Measurements from ENCODE around the gene MADCAM1.
A peak's percentile ranks its signal among the peaks of the same experiment; 100 is the strongest.

Gene MADCAM1

DNA sequence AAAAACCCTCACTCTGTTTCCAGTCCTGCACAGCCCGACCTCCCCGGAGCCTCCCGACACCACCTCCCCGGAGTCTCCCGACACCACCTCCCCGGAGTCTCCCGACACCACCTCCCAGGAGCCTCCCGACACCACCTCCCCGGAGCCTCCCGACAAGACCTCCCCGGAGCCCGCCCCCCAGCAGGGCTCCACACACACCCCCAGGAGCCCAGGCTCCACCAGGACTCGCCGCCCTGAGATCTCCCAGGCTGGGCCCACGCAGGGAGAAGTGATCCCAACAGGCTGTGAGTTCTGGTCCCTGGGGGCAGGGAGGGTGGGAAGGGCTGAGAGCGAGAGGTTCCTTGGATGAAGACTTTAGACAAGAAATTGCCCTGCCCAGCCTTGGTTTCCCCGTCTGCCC lies 5.4 kb downstream of the MADCAM1 start:
- TF ChIP-seq, protein P1, sequence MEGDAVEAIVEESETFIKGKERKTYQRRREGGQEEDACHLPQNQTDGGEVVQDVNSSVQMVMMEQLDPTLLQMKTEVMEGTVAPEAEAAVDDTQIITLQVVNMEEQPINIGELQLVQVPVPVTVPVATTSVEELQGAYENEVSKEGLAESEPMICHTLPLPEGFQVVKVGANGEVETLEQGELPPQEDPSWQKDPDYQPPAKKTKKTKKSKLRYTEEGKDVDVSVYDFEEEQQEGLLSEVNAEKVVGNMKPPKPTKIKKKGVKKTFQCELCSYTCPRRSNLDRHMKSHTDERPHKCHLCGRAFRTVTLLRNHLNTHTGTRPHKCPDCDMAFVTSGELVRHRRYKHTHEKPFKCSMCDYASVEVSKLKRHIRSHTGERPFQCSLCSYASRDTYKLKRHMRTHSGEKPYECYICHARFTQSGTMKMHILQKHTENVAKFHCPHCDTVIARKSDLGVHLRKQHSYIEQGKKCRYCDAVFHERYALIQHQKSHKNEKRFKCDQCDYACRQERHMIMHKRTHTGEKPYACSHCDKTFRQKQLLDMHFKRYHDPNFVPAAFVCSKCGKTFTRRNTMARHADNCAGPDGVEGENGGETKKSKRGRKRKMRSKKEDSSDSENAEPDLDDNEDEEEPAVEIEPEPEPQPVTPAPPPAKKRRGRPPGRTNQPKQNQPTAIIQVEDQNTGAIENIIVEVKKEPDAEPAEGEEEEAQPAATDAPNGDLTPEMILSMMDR (IDR thresholded peaks at IDR 0.05): no peak

DNA sequence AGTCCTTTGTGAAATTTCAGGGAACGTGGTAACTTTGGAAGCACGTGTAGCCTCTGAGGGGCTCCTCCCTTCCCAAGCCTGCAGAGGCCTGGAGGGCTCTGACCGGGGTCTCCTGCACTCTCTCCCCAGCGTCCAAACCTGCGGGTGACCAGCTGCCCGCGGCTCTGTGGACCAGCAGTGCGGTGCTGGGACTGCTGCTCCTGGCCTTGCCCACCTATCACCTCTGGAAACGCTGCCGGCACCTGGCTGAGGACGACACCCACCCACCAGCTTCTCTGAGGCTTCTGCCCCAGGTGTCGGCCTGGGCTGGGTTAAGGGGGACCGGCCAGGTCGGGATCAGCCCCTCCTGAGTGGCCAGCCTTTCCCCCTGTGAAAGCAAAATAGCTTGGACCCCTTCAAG lies 8.3 kb downstream of the MADCAM1 start:
- TF ChIP-seq, protein P1 (IDR thresholded peaks at IDR 0.05): no peak

DNA sequence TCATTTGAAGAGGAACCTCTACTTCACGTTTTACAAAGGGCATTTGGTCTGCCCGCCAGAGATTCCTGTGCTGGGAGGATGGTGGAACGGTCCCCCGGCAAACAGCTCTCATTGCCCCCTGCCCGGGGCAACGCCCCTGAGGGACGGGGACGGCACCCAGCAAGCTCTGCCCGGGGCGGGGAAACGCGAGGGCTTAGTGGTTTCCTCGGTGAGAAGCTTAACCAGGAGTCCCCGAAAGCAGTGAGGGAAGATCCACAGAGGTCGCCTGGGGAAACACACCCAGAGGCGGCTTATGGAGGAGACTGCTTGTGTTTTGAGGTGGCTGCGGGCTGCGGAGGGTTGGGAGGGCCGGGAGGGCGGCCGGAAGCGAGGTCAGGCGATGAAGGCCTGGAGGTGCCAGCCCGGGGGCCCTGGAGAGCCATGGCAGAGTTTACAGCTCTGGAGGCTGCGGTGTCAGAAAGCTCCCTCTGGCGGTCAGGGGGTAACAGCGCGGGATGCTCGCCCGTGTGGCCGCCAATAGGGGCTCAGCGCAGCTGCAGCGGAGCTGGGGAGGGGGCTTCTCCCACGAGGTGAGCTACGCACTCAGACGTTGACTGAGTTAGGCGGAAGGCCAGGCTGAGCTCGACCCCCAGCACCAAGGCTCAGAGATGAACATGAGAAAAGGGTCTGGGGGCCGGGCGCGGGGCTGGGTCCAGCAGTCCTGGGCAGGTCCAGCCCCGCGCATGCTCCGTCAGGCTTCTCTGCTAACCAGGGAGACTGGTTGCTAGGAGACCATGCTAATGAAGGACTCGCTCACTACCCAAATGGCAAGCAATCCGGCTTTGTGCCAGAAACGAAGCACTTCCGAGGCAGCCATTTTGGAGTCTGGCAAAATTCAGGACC lies 10.4 kb downstream of the MADCAM1 start:
- TF ChIP-seq, protein P1 (IDR thresholded peaks at IDR 0.05): peak; percentile 93

DNA sequence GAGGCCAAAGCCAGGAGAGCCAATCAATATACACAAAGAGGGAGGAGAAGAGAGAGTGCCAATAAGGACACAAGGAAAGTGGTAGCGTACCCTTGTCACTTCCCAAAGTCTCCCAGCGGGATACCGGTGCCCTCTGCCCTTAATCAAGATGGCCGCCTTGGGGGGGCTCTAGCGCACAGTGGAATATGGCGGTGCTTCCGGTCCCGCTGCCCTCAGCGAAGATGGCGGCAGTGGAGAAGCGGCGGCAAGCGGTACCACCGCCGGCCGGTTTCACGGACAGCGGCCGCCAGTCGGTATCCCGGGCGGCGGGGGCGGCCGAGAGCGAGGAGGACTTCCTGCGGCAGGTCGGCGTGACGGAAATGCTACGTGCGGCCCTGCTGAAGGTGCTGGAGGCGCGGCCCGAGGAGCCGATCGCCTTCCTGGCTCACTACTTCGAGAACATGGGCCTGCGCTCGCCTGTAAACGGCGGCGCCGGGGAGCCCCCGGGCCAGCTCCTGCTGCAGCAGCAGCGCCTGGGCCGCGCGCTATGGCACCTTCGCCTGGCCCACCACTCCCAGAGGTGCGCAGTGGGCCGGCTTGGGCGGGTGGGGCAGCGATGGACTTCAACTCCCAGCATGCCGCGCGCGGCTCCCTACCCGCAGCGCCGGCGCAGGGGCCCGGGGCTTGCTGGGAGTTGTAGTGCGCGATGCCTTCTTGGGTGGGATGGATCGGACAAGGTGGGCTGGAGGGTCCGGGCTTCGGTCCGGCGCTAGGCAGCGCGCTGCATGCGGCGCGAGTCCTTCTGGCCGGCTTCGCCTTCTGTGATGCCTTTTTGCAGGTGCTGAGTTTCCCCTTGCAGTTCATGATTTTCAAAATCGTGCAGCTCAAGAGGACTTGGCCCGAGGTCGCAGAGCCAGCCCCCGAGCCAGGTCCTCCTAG lies 11.3 kb downstream of the MADCAM1 start, which contains the start of gene TPGS1:
Gene TPGS1 (plus strand): TSS at position 212 of the 918 bp plus-strand sequence. CDS start 10 bp downstream, at position 222.
- TF ChIP-seq, protein P1 (IDR thresholded peaks at IDR 0.05): no peak

DNA sequence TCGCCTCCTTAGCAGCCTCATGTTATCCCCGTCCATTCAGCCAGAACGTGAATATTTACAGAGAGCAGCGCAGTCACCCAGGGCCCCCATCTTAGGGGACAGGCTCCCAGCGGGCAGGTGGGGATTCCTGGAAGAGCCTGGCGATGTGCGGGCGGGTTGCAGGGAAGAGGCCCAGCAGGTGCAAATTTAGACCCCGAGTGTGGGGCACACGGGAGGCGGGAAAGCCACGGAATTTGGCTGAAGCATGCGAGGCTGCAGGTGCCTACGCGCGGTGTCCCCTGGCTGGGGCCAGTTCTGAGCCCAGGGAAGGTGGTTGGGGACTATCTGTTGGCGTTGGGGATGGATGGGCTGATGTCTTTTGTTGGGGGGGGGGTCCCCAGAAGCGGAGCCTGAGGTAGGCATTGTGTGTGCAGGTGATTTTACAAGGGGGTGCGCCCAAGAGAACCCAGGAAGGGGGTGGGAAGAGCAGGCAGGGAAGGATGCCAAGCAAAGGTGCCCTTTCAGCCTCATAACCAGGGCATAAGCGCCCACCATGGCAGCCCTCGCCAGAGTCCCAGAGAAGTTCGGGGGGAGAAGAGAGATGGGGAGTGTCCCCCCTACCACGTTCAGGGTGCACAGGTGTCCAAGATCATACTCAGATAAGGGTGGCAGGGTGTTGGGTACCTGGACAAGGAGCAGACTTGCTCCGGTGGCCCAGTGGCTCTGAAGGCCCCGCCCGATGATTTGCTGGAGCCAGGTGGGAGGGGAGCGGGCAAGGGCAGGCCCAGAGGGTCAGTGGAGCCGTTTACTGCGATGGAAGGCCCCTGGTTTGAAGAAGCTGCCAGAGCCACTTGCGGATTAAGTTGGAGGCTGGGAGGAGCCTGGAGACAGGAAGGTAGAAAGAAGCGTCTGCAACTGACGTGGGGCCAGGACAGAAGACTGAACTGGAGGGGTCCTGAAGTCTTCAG lies 12.2 kb downstream of the MADCAM1 start:
- TF ChIP-seq, protein P1 (IDR thresholded peaks at IDR 0.05): no peak

DNA sequence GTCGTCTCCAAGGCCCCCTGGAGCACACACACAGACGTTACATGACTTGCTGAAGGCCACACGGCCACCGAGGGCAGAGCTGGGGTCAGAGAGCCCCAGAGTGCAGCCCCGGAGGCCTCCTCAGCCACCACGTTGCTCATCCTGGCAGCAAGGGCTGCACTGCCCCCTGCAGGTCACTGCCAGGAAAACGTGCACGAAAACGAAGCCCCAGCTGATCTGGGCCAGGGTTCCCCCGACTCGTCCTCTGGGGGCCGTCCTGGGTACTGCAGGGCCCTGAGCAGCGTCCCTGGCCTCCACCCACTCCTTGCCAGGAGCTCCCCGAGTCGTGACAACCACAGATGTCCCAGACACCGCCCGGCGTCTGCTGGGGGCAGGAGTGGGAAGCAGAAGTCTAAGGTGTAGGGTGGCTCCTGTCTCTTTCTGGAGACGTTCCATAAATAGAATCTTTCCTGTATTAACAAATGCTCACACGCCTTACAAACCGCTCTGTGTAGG lies 14.4 kb downstream of the MADCAM1 start:
- TF ChIP-seq, protein P1 (IDR thresholded peaks at IDR 0.05): peak; percentile 92
